WTC11 (cell line): ENCODE results near the gene APOBEC3G. TPM values are rescaled to one million over a fixed set of nuclear protein-coding genes. Genes with fewer than 3 reads are reported as not detected.

Source experiments
- ATAC-seq: fragments of 200-7000 bp; cut with Tn5 transposase; 2 replicates; pipeline ENCODE4 v1.10.0; 2021; ENCODE audit warnings: mild to moderate bottlenecking, moderate library complexity
- CTCF ChIA-PET: fragments of 300-600 bp; sonication (Branson Sonifier 250); formaldehyde crosslinking; loops from one replicate; lab custom pipeline; 2021; ENCODE audit warnings: antibody characterized with exemption; lab: Charles Lee
- POLR2A ChIA-PET: fragments of 350-600 bp; sonication (Branson Sonifier 250); formaldehyde crosslinking; loops from one replicate; lab custom pipeline; 2021; ENCODE audit warnings: antibody characterized with exemption; lab: Charles Lee
- DNase-seq: peaks from one replicate; pipeline ENCODE4 v3.0.0; 2021; ENCODE audit warnings: low spot score
- H3K27ac Mint-ChIP-seq: 2 replicates; pipeline ENCODE4 v1.8.0; 2021; ENCODE audit warnings: mixed read lengths
- H3K27me3 Mint-ChIP-seq: 2 replicates; pipeline ENCODE4 v1.8.0; 2021; ENCODE audit warnings: low read depth, mild to moderate bottlenecking, moderate library complexity, mixed read lengths
- H3K36me3 Mint-ChIP-seq: 2 replicates; pipeline ENCODE4 v1.8.0; 2021; ENCODE audit warnings: mixed read lengths
- H3K4me1 Mint-ChIP-seq: 2 replicates; pipeline ENCODE4 v1.8.0; 2022; ENCODE audit warnings: mixed read lengths
- H3K4me3 Mint-ChIP-seq: 2 replicates; pipeline ENCODE4 v1.8.0; 2021; ENCODE audit warnings: mild to moderate bottlenecking, moderate library complexity, mixed read lengths
- H3K9me3 Mint-ChIP-seq: 2 replicates; pipeline ENCODE4 v1.8.0; 2021; ENCODE audit warnings: mixed read lengths
- ATF2 ChIP-seq: sonication (generic); formaldehyde crosslinking; IDR thresholded peaks from 2 replicates; pipeline ENCODE4 v1.8.1; 2022; ENCODE audit warnings: low read depth, missing genetic modification reagents, borderline replicate concordance
- ETV6 ChIP-seq: sonication (generic); formaldehyde crosslinking; IDR thresholded peaks from 2 replicates; pipeline ENCODE4 v1.8.1; 2022; ENCODE audit warnings: mild to moderate bottlenecking, missing genetic modification reagents
- FOXP1 ChIP-seq: sonication (generic); formaldehyde crosslinking; IDR thresholded peaks from 2 replicates; pipeline ENCODE4 v1.8.0; 2022; ENCODE audit warnings: missing genetic modification reagents, mild to moderate bottlenecking, moderate library complexity, borderline replicate concordance
- FOXP4 ChIP-seq: sonication (generic); formaldehyde crosslinking; IDR thresholded peaks from 2 replicates; pipeline ENCODE4 v1.8.0; 2022; ENCODE audit warnings: mild to moderate bottlenecking, missing genetic modification reagents
- GTF2I ChIP-seq: fragments of 250-450 bp; sonication (Bioruptor Pico); conservative IDR thresholded peaks from 2 replicates; pipeline ENCODE4 v1.4.0; 2021; ENCODE audit warnings: mild to moderate bottlenecking
- JAZF1 ChIP-seq: fragments of 250-450 bp; sonication (Bioruptor Pico); IDR thresholded peaks from 2 replicates; pipeline ENCODE4 v1.9.0; 2021; ENCODE audit warnings: moderate library complexity, mild to moderate bottlenecking, inconsistent platforms
- KAT7 ChIP-seq: sonication (generic); formaldehyde crosslinking; IDR thresholded peaks from 2 replicates; pipeline ENCODE4 v1.8.1; 2023; ENCODE audit warnings: missing genetic modification reagents, mild to moderate bottlenecking, borderline replicate concordance
- MYBL2 ChIP-seq: sonication (generic); formaldehyde crosslinking; IDR thresholded peaks from 2 replicates; pipeline ENCODE4 v1.8.1; 2023; ENCODE audit warnings: mild to moderate bottlenecking, moderate library complexity, missing genetic modification reagents
- NR1H2 ChIP-seq: sonication (generic); formaldehyde crosslinking; IDR thresholded peaks from 2 replicates; pipeline ENCODE4 v1.9.0; 2021; ENCODE audit warnings: mild to moderate bottlenecking, moderate library complexity, missing genetic modification reagents
- PREB ChIP-seq: sonication (generic); formaldehyde crosslinking; IDR thresholded peaks from 2 replicates; pipeline ENCODE4 v1.8.1; 2022; ENCODE audit warnings: mild to moderate bottlenecking, missing genetic modification reagents, moderate library complexity, borderline replicate concordance
- SOX15 ChIP-seq: fragments of 250-450 bp; sonication (Bioruptor Pico); IDR thresholded peaks from 2 replicates; pipeline ENCODE4 v1.9.0; 2021; ENCODE audit warnings: mild to moderate bottlenecking
- TCF7 ChIP-seq: sonication (generic); formaldehyde crosslinking; IDR thresholded peaks from 2 replicates; pipeline ENCODE4 v1.8.0; 2022; ENCODE audit warnings: mild to moderate bottlenecking, low read depth, missing genetic modification reagents, moderate library complexity
- TEAD4 ChIP-seq: sonication (generic); formaldehyde crosslinking; IDR thresholded peaks from 2 replicates; pipeline ENCODE4 v1.8.0; 2022; ENCODE audit warnings: mild to moderate bottlenecking, missing genetic modification reagents
- TP53 ChIP-seq: sonication (generic); formaldehyde crosslinking; IDR thresholded peaks from 2 replicates; pipeline ENCODE4 v1.8.1; 2023; ENCODE audit warnings: mild to moderate bottlenecking, missing genetic modification reagents
- USF2 ChIP-seq: sonication (generic); formaldehyde crosslinking; IDR thresholded peaks from 2 replicates; pipeline ENCODE4 v1.8.1; 2023; ENCODE audit warnings: mild to moderate bottlenecking, missing genetic modification reagents, moderate library complexity
- ZBTB21 ChIP-seq: sonication (generic); formaldehyde crosslinking; IDR thresholded peaks from 2 replicates; pipeline ENCODE4 v1.8.1; 2023; ENCODE audit warnings: mild to moderate bottlenecking, missing genetic modification reagents, borderline replicate concordance
- ZNF416 ChIP-seq: fragments of 250-450 bp; sonication (Bioruptor Pico); IDR thresholded peaks from 2 replicates; pipeline ENCODE4 v1.9.0; 2021; ENCODE audit warnings: mild to moderate bottlenecking, inconsistent platforms
- ZSCAN18 ChIP-seq: fragments of 250-450 bp; sonication (Bioruptor Pico); IDR thresholded peaks from 2 replicates; pipeline ENCODE4 v2.1.2; 2022; ENCODE audit warnings: mild to moderate bottlenecking, moderate library complexity
- total RNA-seq: library from RNA; stranded (reverse); gene quantifications from 3 replicates; pipeline ENCODE4 v1.2.3, GENCODE V29; 2021
- TF ChIP-seq, protein P1 (sequence below): fragments of 250-450 bp; sonication (Bioruptor Pico); IDR thresholded peaks from 2 replicates; pipeline ENCODE4 v1.9.0; 2021; ENCODE audit warnings: mild to moderate bottlenecking

Gene APOBEC3G
- total RNA-seq, 1 experiment from 2014 or later, result 1.8 TPM

DNA sequence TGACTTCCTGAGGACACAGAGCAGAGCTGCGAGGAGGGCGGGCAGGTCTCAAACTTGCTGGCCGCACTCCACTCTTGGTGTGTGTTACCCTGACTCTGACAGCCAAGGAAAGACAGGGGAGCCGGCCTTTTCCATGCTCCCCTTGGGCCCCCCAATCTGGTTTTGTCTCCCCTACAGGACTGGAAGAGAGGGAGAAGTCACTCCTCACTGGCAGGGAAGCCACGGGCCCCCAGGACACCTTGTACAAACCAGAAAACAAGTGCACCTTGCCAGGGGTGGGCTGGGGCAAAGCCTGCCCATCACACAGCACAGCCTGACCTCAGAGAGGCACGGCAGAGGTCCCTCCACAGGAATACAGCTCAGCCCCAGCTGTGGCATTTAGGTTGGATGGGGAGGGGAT, 55.2 kb downstream of the APOBEC3G start (continued):
- TF ChIP-seq ZBTB21 (CRISPR knock-in tag) (no peak), SOX15 (CRISPR knock-in tag) (no peak), TEAD4 (CRISPR knock-in tag) (no peak)

- ATAC-seq (no peak), DNase-seq (no peak)
- Mint-ChIP-seq H3K4me1 (peaks cover 27% of the 10 kb centered on the region), H3K36me3 (no peaks in the 10 kb centered on the region), H3K27ac (no peak overlapping the region), H3K27me3 (no peaks in the 10 kb centered on the region; the same call in 1 of the 2 replicates), H3K4me3 (no peak overlapping the region), H3K9me3 (no peaks in the 10 kb centered on the region)
- 0 out of 2 replicates have a peak, but pooled peaks have one; percentile 41 for TF ChIP-seq FOXP1 (CRISPR knock-in tag)
- no peak for TF ChIP-seq ETV6 (CRISPR knock-in tag)
- POLR2A ChIA-PET, result interaction anchor here (1.1 kb wide), 1 partner anchor 176 kb away, joined by 4 read pairs; no protein-coding TSS in a partner anchor
- CTCF ChIA-PET, result interaction anchor here (2.4 to 4.4 kb wide), 3 partner anchors 19 to 263 kb away, joined by 17 to 49 read pairs (median 25); partner anchors contain the start of gene CBX7
Measured at GRCh38 chr22:39132871-39133524, 55.9 kb downstream of the APOBEC3G start.

DNA sequence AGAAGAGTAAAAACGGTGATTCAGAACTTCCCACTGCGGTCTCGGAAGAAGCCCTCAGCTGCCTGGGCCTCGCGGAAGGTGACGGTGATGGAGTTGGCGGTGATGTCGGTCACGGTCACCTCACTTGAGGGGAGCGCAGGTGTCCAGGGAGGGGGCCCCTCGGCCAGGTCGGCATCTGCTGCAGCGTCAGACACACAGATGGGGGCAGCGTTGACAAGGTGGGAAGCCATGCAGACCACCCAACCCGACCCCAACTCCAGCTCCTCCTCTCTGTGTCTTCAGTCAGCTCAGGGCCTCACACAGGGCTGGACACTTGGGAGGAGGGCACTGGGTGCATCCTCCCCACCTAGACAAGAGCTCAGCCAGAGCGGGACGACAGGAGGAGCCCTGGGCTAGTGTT, 56.8 kb downstream of the APOBEC3G start:
- Mint-ChIP-seq H3K4me3 (no peak overlapping the region), H3K9me3 (no peaks in the 10 kb centered on the region), H3K4me1 (peaks cover 31% of the 10 kb centered on the region), H3K27ac (no peak overlapping the region), H3K36me3 (no peaks in the 10 kb centered on the region), H3K27me3 (no peaks in the 10 kb centered on the region; the same call in 1 of the 2 replicates)
- ATAC-seq (no peak), DNase-seq (no peak)
- POLR2A ChIA-PET, result interaction anchor here (1.1 kb wide), 1 partner anchor 175 kb away, joined by 4 read pairs; no protein-coding TSS in a partner anchor
- no peak for TF ChIP-seq USF2 (CRISPR knock-in tag)
- no peak for TF ChIP-seq ZNF416 (CRISPR knock-in tag)
- TF ChIP-seq FOXP4 (CRISPR knock-in tag), result no peak
- no peak for TF ChIP-seq ATF2
- TF ChIP-seq TCF7, result no peak
- no peak for TF ChIP-seq NR1H2 (CRISPR knock-in tag)
- TF ChIP-seq GTF2I (CRISPR knock-in tag), result no peak
- TF ChIP-seq FOXP1 (CRISPR knock-in tag), result no peak
- TF ChIP-seq ZSCAN18 (CRISPR knock-in tag), result no peak
- no peak for TF ChIP-seq PREB (CRISPR knock-in tag)
- no peak for TF ChIP-seq MYBL2 (CRISPR knock-in tag)
- TF ChIP-seq JAZF1, result no peak
- TF ChIP-seq, protein P1, sequence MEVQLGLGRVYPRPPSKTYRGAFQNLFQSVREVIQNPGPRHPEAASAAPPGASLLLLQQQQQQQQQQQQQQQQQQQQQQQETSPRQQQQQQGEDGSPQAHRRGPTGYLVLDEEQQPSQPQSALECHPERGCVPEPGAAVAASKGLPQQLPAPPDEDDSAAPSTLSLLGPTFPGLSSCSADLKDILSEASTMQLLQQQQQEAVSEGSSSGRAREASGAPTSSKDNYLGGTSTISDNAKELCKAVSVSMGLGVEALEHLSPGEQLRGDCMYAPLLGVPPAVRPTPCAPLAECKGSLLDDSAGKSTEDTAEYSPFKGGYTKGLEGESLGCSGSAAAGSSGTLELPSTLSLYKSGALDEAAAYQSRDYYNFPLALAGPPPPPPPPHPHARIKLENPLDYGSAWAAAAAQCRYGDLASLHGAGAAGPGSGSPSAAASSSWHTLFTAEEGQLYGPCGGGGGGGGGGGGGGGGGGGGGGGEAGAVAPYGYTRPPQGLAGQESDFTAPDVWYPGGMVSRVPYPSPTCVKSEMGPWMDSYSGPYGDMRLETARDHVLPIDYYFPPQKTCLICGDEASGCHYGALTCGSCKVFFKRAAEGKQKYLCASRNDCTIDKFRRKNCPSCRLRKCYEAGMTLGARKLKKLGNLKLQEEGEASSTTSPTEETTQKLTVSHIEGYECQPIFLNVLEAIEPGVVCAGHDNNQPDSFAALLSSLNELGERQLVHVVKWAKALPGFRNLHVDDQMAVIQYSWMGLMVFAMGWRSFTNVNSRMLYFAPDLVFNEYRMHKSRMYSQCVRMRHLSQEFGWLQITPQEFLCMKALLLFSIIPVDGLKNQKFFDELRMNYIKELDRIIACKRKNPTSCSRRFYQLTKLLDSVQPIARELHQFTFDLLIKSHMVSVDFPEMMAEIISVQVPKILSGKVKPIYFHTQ (CRISPR knock-in tag), result no peak
- TF ChIP-seq KAT7 (CRISPR knock-in tag), result no peak
- no peak for TF ChIP-seq TP53
- CTCF ChIA-PET, result interaction anchor here (1.3 to 4.4 kb wide), 10 partner anchors 10 to 264 kb away, joined by 3 to 54 read pairs (median 22); partner anchors contain the start of gene CBX7
